HT1080 (cell line): Measurements from ENCODE around the gene FOXO4. TPM values are rescaled to one million over a fixed set of nuclear protein-coding genes. Genes with fewer than 3 reads are reported as not detected.
"Not testable (repeated sequence)": the region's sequence is repeated elsewhere in the genome, so short reads cannot be mapped to it uniquely, and the experiment has no call there.

Source experiments
- DNase-seq: peaks from one replicate; pipeline ENCODE4 v3.0.0-alpha.2; 2015; ENCODE audit warnings: low read depth
- polyA plus RNA-seq, 2 experiments: library from polyadenylated mRNA; depleted of rRNA; stranded (reverse); fragments of >200 nt; gene quantifications; 2 replicates each; pipeline ENCODE4 v1.2.3, GENCODE V29; 2015
- total RNA-seq: library from RNA; depleted of rRNA; stranded (reverse); fragments of >200 nt; shearing (Covaris generic); gene quantifications from 2 replicates; pipeline ENCODE4 v1.2.3, GENCODE V29; 2014; rRNA removed

Gene FOXO4, protein sequence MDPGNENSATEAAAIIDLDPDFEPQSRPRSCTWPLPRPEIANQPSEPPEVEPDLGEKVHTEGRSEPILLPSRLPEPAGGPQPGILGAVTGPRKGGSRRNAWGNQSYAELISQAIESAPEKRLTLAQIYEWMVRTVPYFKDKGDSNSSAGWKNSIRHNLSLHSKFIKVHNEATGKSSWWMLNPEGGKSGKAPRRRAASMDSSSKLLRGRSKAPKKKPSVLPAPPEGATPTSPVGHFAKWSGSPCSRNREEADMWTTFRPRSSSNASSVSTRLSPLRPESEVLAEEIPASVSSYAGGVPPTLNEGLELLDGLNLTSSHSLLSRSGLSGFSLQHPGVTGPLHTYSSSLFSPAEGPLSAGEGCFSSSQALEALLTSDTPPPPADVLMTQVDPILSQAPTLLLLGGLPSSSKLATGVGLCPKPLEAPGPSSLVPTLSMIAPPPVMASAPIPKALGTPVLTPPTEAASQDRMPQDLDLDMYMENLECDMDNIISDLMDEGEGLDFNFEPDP
- total RNA-seq, result 1.2 and 1.8 TPM in 2 replicates
- polyA plus RNA-seq (2015; cell fraction: cytosol; rRNA removed), result 2.9 and 3.5 TPM in 2 replicates
- polyA plus RNA-seq (2015; cell fraction: nucleus; rRNA removed), result 7.5 and 9.2 TPM in 2 replicates

DNA sequence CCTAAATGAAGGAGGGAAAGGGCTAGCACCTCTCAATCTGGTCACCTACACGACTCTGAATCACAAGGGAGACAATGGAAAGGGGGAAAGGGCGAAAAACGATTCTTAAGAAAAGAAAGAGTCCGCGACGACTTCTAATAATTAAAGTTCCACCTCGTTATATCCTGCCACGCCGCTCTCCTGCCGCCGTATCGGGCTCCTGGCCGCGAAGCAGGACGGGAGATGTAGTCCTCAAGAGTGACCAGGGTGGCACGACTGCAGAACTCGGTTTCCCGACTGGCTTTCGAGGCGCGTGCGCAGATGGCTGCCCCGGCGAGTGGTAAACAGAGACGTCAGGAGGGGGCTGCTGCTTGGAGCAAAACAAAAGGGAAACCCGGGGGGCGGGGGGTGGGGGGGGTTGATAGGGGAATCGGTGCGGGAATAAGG lies at the start of gene FOXO4:
Gene FOXO4 (plus strand): TSS at position 297 of the 426 bp plus-strand sequence. CDS start 678 bp downstream, outside the sequence.
- DNase-seq, result peak; percentile 75

GRCh38 chrX:71047891-71048290 lies 47.8 kb upstream of the FOXO4 start:
- not testable (repeated sequence) for DNase-seq

DNA sequence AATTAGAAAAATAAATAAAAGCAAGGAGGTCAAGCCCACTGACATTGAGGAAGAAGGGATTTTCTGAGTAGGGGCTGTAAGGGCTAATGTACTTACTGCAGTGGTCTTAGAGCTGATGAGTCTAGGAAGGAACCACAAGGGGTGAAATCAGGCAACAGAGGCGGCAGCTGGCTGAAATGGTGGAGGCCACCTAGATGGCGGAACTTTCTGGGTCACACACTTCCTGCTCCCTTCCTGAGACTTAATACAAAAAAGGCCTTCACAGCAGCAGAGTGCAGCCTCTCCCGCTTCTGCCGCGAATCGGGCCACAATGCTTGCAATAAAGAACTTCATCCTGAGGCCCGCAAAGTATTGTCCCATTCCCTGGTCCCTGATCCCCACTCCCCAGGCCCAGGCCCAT lies 42.9 kb upstream of the FOXO4 start:
- no peak for DNase-seq

GRCh38 chrX:71053217-71053621 lies 42.4 kb upstream of the FOXO4 start:
- DNase-seq, result no peak

GRCh38 chrX:71056867-71057266 lies 38.8 kb upstream of the FOXO4 start:
- DNase-seq, result no peak

GRCh38 chrX:71057848-71058530 lies 37.7 kb upstream of the FOXO4 start:
- DNase-seq, result no peak

DNA sequence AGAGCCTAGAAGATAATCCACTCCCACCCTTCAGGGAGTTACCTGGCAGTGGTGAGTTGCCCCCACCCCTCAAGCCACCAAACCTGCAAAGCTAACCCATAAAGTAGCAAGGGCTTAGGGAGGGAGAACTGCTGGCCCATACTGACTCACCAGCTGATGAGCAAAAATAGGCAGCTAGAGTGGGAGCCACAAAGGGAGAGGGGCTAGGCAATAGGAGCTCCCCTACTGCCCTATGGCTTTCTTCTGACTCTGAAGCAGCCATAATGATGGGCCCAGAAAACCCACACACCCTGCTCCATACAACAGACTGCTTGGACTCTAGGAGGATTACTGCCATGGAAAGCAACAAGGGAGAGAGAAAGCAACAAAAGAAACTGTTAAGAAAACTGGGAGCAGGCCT lies 35.5 kb upstream of the FOXO4 start:
- no peak for DNase-seq

DNA sequence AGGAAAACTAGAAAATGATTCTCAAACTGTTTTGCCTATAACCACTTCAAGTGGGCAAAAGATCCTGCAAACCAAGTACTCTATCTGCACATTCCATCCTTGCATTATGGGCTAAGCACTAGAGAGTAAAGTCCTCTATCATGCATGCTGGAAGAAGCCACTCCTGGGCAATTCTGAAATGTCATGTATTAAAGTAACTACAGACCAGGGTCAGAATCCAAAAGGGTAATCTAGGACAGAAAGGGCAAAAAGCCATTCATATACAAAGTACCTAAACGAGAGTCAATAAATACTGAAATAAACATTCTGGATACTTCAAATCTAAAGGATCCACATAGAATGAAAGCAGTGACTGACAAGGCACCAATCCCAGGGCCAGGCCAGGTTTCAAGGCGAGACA lies 28.6 kb upstream of the FOXO4 start:
- DNase-seq, result no peak

DNA sequence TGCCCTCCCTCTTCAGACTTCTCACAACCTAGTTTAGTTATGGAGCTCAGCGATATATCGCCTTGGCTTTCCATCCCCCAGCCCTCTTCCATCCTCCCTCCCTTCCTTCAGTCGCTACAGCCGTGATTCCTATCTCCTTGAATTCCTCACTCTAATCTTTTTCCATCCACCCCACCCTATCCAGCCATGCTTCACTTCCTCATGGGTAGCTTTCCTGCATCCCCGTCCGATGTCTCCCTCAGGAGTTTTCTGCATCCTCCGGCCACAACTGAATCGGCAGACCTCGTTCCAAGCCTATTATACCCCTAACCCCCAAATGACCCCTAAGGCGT lies 28.0 kb upstream of the FOXO4 start:
- peak; percentile 1 for DNase-seq

- DNase-seq, result peak; percentile 94
Observed at GRCh38 chrX:71068044-71068918, 27.4 kb upstream of the FOXO4 start, which contains the start of gene SNX12. TSS of gene SNX12 (minus strand) at chrX:71068334. CDS start at chrX:71068306, 28 bp downstream.

DNA sequence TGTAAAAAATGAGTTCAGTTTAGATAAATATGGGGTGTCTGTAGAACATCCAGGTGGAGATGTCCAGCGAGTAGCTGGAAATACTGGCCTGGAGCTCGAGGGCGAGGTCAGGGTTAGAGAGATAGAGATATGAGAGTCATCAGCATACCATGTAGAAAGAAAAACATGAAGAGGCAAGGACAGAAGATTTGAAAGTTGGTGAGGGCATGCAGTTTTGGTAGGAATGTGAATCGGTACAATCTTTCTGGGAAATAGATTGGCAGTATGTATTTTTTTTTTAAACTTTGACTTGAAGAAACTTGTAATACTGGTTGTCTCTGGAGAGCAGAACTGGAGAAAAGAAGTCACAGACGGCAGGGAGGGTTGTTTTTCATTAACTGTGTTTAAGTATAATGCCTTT lies 25.1 kb upstream of the FOXO4 start:
- no peak for DNase-seq

- peak; percentile 2 for DNase-seq
Observed at GRCh38 chrX:71081330-71082123, 14.1 kb upstream of the FOXO4 start.

DNA sequence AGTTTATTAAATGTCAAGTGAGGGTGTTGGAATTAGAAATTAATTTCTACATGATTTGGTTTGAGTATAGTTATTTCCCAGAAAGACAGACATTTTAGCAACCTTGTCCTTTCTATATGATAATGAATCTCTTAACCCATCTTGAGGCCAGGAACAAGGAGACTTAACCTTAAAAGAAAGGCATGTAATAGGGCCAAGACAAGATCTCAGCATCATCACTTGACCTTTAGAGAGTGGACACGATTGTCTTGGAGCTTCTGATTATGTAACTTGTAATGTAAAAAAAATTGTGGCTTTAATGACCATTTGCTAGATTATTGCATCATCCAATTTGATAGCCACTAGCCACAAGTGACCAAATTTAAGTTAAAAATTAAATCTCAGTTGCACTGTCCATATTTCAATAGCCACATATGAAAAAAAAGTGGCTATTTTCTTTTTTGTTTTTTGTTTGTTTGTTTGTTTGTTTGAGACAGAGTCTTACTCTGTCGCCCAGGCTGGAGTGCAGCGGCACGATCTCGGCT lies 13.5 kb upstream of the FOXO4 start:
- DNase-seq, result no peak

DNA sequence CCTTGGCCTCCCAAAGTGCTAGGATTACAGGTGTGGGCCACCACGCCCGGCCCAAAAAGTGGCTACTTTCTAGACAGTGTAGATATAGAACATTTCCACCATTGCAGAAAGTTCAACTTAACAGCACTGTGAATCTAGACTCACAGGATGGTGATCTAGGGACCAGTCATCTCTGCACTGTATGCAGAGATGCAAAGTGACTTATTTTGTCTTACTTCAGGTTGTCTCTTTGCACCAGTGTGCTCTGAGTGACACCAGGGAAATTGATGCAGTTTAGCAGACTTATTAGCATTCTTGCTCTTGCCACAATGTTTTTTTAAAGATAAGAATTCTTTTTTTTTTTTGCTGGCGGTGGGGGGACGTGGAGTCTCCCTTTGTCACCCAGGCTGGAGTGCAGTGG lies 12.8 kb upstream of the FOXO4 start:
- no peak for DNase-seq

DNA sequence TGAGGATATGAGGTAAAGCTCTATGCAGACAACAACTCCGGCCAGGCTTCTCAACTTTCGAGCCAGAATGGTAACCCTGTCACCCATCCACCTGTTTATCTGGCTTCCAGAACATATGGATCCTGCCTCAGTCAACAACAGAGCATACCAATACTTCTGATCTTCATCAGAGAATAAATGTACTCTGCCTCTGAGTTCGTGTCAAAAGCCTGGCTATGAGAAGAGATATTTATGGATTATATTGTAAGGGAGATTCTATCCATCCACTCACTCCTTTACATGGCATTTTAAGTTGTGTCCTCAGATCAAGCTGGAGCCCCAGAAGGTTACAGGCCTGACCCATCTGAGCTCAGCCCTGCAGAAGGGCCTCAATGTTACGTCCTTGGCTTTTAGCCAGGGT lies 9.8 kb upstream of the FOXO4 start:
- no peak for DNase-seq

- no peak for DNase-seq
Observed at GRCh38 chrX:71091263-71091662, 4.4 kb upstream of the FOXO4 start.

DNA sequence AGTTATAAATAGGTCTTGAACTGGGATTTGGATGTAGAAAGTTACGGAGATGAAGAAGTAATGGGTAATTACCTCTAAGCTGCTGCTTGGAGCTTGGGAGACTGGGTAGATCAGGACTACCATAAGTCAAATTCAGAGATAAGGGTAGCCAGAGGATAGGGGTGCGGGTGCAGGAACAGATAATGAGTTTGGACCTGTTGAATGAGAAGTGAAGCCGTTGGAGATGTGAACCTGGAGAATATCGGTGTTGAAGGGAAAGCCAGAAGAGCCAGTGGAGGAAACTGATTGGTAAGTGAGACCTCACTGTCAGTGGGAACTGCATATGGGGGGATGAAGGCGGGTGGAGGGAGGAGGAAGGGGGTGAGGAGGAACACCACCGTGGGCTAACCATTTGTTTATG lies 618 bp upstream of the FOXO4 start:
- no peak for DNase-seq

DNA sequence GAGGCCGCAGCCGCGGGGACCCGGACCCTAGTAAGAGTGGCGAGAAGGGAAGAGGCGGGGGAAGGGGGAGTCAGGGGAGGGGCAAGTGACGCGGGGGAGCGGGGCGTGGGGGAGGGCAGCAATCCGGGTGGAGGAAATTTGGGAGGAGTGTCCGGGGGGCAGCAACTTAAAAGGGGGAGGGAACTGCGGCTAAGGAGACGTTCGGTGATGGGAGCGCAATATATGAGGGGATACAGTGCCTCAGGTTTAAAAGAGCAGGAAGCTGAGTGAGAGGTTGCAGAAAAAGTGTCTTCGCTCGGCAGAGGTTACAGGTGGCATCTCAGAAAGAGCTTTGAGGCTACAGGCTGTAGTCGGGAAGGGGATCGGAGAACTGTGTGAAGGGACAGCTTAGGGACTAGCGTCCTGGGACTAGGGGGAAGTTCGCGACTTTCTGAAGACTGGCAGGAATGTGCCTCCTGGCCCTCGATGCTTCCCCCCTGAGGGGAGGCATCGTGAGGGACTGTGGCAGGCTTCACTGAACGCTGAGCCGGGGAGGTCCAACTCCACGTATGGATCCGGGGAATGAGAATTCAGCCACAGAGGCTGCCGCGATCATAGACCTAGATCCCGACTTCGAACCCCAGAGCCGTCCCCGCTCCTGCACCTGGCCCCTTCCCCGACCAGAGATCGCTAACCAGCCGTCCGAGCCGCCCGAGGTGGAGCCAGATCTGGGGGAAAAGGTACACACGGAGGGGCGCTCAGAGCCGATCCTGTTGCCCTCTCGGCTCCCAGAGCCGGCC lies 519 bp downstream of the FOXO4 start:
- DNase-seq, result peak; percentile 25

GRCh38 chrX:71096760-71097032 lies 1.0 kb downstream of the FOXO4 start:
- DNase-seq, result no peak

DNA sequence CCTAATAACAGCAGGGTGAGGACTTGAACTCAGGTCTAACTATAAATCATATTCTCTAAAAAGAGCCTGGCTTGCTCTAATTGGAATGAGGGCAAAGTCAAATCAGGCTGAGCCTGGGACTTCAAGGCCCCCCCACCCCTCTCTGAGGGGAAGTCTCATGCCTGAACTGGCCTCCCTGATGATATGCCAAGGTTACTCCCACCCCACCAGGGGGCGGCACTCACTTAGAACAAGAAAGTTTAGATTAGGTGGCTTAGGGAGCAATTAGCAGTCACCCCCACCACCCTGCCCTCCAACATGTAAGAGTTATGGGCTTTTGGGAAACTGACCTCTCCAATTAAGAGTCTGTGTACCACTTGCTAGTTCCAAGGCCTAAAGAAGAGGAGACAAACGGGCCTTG lies 2.7 kb downstream of the FOXO4 start:
- DNase-seq, result peak; percentile 4
